ENCODE measurements around the gene ALDH3B1.
A peak's percentile ranks its signal among the peaks of the same experiment; 100 is the strongest.

Gene ALDH3B1

DNA sequence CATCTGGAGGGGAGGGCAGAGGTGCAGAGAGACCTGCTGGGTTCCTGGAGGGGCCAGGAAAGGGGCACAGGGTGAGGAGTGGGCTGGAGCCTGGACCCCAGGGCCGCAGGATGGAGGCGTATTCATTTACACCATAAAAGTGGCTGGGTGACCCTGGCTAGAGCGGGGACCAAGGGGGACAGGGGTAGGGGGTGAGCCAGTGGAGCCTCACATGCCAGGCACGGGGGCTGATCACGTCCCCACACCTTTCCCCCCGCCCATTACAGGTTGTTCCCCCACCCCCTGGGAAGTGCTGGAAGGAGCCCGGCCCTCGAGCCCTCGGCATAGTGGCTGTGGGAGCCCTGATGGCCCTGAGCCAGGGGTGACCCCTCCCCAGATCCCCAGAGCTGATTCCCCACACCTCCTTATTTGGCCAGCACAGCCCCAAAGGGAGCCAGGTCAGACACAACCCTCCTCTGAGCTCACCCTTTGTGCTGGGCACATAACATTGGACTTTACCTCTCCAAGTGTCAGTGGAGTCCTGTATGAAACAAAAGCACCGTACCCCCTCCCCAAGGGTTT, 29.5 kb downstream of the ALDH3B1 start:
- no peak for TF ChIP-seq CTCF (IDR thresholded peaks at IDR 0.05)
- DNase-seq (ENCODE audit: low spot score): no peak

GRCh38 chr11:68040101-68040956, 30.2 kb downstream of the ALDH3B1 start:
- peak overlapping the region; percentile 83 for H3K4me3 ChIP-seq
- H3K27ac ChIP-seq: peak overlapping the region; percentile 91 to 92
- no peak for DNase-seq (ENCODE audit: low spot score)
- TF ChIP-seq CTCF (IDR thresholded peaks at IDR 0.05): no peak

More for the DNA sequence above, 29.5 kb downstream of the ALDH3B1 start:
- Histone ChIP-seq H3K27ac (peak overlapping the region; percentile 91 to 92), H3K4me3 (peak overlapping the region; percentile 83)

- no peak for TF ChIP-seq CTCF (IDR thresholded peaks at IDR 0.05)
- Histone ChIP-seq H3K4me3 (peak overlapping the region; percentile 83), H3K27ac (peak overlapping the region; percentile 91 to 92)
- DNase-seq (ENCODE audit: low spot score): no peak
These were observed 30.9 kb downstream of the ALDH3B1 start for GRCh38 chr11:68040957-68041591.

GRCh38 chr11:68041617-68042218, 31.6 kb downstream of the ALDH3B1 start:
- TF ChIP-seq CTCF (IDR thresholded peaks at IDR 0.05): no peak
- H3K27ac ChIP-seq: peak overlapping the region in 1 of 2 donors; percentile 92
- no peak for DNase-seq (ENCODE audit: low spot score)
- H3K4me3 ChIP-seq: no peak overlapping the region

DNA sequence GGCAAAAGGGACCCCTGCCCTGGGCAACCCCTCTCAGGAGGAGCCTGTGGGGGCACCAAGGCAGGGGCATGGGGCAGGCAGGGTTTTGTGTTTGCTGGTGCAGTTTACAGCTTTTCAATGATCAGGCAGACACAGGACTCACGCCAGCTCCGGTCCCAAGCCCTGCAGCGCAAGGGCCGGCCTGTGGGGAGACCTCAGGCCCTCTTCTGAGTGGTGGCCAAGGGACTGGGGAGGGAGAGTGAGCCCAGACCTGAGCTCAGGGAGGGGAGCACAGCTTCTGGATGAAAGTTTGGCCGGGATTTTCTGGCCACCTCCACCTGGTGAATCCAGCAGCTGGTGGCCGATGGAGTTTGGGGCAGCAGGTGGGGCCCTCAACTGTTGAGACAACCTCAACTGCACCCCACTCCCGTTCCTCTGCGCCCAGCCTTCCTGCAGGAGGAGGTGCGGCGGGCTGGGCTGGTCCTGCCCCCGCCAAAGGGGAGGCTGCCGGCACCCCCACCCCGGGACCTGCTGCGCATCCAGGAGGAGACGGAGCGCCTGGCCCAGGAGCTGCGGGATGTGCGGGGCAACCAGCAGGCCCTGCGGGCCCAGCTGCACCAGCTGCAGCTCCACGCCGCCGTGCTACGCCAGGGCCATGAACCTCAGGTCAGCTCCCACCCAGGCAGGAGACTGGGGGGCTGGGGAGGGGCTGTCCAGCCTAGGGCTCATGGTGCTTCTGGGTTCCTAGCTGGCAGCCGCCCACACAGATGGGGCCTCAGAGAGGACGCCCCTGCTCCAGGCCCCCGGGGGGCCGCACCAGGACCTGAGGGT, 32.3 kb downstream of the ALDH3B1 start:
- DNase-seq (ENCODE audit: low spot score): no peak
- no peak for TF ChIP-seq CTCF (IDR thresholded peaks at IDR 0.05)
- peak overlapping the region in 1 of 2 donors; percentile 92 for H3K27ac ChIP-seq
- H3K4me3 ChIP-seq: no peak overlapping the region

DNA sequence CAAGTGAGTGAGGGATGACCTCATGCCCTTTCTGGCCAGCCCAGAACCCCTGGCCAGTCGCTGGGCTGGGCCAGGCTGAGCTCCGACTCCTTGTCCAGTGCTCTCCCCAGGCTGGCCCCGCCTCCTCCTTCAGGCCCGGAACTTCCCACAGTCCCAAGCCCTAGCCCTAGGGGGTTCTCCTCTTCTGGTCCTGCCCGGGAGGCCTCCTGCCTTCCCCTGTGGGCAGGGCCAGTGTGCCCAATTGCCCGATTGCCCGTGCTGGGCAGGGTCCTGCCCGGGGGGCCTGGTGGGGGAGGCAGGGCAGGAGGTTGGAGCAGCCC, 32.9 kb downstream of the ALDH3B1 start:
- peak overlapping the region in 1 of 2 donors; percentile 28 for H3K27ac ChIP-seq
- TF ChIP-seq CTCF (IDR thresholded peaks at IDR 0.05): no peak
- no peak for DNase-seq (ENCODE audit: low spot score)
- no peak overlapping the region for H3K4me3 ChIP-seq

All from coronary artery (tissue), 2 donors.